DMS53 (cell line): Measurements from ENCODE around the gene CTNNA1.
A peak's percentile ranks its signal among the peaks of the same experiment; 100 is the strongest.
"Not testable (repeated sequence)": the region's sequence is repeated elsewhere in the genome, so short reads cannot be mapped to it uniquely, and the experiment has no call there.

Source experiments
- DNase-seq: peaks from one replicate; lab custom pipeline; 2025; lab: John Stamatoyannopoulos, UW

CTNNA1 gene

DNA sequence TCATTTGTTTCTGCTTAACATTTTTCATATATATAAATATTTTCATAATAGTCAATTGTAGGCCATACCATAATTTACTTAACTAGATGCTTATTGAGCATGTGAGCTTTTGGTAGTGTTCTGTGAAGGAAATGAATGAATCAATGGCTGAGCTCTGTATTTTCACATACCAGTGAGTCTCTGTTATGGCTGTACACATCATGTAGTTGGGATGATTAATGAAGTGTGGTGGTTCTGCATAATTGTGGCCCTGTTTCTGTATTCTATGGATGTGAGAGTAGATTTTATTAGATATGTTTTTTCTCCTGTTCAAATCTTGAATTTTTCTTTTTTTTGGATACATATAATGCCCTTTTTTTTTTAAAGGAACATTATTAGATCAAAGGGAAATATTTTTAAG lies 56.2 kb downstream of the CTNNA1 start:
- no peak for DNase-seq

DNA sequence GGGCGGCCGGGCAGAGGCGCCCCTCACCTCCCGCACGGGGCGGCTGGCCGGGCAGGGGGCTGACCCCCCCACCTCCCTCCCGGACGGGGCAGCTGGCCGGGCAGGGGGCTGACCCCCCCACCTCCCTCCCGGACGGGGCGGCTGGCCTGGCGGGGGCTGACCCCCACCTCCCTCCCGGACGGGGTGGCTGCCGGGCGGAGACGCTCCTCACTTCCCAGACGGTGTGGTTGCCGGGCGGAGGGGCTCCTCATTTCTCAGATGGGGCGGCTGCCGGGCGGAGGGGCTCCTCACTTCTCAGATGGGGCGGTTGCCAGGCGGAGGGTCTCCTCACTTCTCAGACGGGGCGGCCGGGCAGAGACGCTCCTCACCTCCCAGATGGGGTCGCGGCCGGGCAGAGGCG lies 57.6 kb downstream of the CTNNA1 start:
- DNase-seq = not testable (repeated sequence)

DNA sequence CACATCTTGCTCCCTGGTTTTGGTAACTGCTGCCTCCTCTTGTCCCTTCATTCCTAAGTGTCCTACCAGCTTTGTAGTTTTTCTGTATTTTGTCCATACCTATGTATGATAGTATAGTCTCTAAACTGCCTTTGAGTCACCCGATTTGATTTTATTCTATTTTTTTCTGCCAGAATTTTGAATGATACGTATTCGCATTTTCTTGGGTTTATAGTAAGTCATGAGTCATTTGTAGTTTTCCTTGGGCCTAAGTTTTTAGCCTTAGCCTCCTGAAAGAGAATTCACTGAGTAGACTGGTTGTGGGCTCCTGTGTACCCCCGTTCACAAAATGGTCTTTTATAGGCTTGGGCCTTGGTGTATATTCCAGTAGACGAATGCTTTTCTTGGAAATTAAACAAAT lies 62.3 kb downstream of the CTNNA1 start:
- DNase-seq = no peak

DNA sequence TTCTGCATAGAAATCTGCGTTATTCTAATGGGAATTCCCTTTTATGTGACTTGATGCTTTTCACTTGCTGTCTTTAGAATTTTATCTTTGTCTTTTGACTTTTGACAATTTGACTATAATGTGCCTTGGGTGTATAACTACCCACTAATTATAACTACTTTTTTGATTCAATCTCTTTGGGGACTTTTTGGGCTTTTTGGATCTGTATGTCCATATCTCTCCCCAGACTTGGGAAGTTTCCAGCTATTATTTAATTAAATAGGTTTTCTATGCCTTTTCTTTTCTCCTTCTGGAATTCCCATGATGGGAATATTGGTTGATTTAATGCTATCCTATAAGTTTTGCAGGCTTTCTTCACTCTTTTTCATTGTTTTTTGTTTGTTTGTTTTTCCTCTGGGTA lies 64.0 kb downstream of the CTNNA1 start:
- DNase-seq = no peak

DNA sequence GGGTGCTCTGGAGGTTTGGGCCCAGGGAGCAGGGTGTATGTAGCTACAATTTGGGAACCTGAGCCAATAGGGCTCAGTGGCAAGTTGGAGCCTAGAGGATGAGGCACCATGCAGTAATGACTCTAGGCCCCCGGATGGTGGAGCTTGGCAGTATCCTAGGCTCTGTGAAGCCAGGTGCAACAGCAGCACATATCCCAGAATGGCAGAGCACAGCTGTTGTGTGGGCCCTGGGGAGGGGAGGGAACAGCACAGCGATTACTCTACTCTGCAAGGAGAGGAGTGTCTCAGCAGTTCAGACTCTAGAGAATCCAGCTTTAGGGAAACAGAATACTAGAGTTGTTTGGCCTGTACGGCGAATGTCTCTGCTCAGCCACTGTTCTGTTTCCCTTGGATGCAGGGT lies 65.9 kb downstream of the CTNNA1 start:
- no peak for DNase-seq

DNA sequence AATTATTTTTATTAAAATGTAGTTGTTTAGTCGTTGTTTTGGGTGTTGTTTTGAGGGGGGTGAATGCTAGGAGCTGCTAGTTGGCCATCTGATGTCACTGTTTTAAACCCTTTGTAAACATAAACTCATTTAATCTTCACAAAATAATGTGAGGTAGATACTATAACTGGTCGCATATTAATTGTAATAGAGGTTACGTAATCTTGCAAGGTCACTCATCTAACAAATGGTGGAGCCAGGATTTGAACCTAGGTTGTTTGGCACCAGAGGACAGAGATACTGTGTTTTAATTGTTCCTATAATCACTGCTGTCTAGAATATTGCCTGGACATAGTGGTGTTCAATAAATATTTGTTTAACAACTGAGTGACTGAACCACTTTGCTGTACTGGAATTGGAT lies 67.5 kb downstream of the CTNNA1 start:
- DNase-seq = no peak

DNA sequence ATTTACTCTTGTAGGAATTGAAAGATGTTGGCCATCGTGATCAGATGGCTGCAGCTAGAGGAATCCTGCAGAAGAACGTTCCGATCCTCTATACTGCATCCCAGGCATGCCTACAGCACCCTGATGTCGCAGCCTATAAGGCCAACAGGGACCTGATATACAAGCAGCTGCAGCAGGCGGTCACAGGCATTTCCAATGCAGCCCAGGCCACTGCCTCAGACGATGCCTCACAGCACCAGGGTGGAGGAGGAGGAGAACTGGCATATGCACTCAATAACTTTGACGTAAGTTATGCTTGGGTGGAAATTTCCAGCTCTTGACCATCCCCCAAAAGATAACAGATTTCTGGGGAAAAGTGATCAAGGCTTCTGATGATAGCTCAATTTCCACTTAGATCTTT lies 71.3 kb downstream of the CTNNA1 start:
- DNase-seq = no peak

DNA sequence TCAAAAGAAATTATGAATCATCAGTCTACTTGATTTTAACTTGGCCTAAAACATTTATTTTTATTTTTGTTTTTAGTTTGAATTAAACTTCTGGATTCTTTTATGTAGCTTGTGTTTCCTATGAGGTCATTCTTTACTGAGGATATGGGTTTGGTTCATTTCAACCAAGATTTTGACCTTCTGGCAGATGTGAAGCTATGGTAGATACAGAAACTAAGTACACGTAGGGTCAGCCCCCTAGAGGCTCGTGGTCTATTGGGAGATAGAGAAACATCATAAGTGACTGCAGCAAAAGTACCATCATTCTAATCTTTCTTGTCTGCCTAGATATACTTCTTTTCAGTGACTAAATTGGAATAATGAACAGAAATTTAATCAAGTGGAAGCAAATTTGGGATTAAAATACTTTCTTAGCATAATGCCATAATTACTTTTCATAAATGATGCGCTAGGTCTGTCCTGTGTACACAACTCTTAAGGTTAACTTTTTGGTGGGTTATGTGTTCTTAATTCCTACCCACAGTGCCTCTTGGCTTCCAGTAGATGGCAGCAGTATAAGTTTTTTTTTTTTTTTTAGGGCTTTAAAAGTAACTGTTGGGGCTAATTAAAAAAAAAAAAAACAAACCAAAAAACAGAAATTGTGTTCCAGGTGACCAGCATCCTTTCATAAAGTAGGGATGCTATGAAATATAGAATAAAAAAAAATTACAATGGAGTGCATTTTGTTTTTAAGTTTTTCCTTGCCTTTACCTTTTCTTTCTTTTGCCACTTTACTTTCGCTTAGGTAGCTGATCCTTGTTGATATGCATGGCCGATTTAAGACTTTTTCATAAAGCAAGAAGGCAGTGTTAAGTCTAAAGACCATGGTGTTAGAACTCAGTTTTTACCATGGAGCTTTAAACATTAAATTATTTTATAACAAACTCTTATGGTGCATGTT lies 72.0 kb downstream of the CTNNA1 start:
- peak; percentile 60 for DNase-seq

DNA sequence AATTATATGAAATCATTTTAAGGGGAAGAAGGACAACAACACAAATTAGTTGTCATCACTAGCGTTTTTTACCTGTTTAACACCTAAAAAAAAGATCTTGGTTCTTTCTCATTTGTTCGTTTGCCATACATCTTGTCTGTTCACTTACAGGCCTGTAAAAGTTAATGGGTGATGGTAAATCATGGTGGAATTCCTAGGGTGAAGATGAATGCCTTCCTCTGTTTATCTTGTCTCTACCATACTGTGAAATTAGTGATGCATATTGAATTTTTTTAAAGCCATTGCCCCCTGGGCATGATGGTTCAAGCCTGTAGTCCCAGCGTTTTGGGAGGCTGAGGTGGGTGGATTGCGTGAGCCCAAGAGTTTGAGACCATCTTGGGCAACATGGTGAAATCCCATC lies 75.3 kb downstream of the CTNNA1 start:
- no peak for DNase-seq

DNA sequence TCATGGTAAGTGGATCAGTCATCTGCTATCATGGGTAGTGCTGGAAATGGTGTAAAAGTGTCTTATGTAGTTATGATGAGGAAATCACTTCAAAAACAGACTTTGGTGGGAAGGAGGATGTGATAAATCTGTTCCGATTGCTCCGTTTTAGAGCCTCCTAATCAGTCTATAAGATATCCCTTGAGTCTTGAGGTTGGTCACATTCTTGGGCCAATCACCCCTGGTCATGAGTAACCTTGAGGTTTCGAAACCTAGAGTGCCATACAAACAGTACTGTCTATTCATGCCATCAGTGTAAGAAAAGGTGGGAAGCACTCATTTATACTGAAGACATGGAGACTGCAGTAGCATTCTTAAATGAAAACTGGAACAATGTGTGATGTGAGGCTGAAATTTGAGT lies 76.1 kb downstream of the CTNNA1 start:
- DNase-seq = no peak

DNA sequence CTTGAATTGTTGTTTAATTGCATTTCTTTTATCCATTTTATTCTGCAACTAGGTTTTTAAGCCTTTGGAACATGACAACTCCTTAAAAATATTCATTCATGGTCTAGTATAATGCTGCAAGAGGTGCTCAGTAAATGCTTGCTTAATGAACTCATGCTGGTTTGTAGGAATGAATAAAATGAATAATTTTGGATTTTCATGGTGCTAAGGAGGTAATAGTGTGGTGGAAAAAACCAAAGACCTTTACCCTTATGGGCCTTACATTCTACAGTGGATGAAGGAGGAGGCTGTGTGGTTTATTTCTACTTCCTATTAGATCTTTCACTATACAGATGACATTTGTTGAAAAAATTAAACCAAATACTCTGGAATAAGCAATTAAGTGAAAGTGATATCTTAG lies 78.5 kb downstream of the CTNNA1 start:
- no peak for DNase-seq

DNA sequence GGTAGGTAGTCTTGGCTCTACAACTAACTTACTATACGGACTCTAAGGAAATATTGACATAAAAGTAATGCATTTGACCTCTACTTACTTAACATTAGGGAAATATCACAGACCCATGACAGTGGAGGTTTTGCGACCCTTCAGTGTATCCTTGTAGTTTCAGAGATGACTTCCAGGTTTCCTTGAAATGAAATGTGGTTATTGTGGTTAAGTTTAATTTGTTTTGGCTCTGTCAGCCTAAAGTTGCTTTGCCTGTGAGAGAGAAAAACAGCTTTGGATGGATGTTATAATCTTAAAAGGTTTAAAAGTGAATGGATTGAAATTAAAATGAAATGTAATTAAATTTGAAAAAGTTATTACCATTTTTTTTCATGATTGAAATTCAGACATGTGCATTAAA lies 79.0 kb downstream of the CTNNA1 start:
- no peak for DNase-seq

DNA sequence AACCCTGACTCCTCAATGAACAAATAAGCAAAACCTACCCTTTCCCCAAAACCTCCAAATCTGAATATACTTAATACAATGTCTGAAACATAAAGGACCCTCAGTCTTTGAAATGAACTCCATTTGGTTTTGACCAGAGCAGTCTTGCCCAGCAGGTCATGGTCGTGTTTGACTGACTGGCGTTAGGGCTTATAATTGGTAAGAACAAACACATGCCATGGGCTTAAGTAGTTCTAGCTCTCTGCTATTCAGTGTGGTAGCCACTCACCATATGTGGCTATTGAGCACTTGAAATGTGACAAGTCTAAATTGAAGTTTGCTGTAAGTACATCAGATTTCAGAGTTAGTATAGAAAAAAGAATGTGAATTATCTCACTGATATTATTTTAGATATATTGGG lies 79.9 kb downstream of the CTNNA1 start:
- no peak for DNase-seq

DNA sequence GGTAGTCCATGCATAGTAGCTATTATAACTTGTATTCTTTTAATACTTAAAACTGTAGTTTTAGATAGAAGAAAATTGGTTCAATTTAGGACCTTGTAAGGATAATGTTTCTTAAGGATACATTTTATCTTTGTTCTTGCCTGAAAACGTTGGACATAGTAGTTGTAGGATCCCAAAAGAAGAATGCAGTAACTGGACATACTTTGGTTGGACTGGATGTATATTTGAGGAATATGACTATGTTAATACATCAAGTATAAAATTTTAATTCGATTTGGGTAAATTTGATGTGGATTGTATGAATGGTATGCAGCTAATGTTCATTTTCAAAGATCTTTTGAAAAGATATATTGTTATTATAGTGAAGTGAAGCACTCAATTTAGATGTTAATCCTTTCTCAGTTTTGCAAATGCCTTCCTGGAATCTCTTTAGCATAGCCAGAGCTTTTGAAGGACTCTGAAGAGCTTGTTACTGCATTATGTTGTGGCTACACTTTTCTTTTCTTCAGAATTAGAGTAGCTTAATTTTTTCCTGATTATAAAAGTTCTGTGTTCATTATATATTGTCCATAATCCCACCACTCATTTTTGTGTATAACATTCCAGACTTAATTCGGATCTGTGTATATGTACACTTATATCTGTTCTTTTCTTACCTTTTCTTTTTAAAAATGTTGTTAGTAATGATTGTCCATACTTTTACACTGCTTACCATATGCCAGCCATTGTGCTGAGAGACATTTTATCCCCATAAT lies 80.7 kb downstream of the CTNNA1 start:
- no peak for DNase-seq

DNA sequence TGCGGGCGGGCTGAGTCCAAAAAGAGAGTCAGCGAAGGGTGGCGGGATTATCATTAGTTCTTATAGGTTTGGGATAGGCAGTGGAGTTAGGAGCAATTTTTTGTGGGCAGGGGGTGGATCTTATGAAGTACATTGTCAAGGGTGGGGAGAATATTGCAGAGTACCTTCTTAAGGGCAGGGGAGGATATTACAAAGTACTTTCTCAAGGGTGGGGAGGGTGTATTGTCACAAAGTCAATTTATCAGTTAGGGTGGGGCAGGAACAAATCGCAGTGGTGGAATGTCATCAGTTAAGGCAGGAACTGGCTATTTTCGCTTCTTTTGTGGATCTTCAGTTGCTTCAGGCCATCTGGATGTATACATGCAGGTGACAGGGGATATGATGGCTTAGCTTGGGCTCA lies 81.6 kb downstream of the CTNNA1 start:
- DNase-seq = not testable (repeated sequence)

DNA sequence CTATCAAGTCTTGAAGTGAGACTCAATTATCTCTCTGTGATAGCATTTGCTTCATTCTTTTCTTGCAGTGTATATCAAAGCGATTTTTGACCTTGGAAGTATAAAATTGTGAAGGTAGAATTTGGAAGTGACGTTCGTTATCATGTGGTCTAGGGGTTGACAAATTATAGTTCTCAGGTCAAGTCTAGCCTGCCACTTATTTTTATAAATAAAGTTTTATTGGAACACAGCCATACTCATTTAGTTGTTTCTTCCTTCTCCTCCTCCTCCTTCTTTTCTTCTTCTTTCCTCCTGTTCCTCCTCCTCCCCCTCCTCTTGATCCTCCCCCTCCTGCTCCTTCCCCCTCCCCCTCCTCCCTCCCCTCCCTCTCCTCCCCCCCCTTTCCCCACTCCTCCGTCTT lies 83.9 kb downstream of the CTNNA1 start:
- no peak for DNase-seq

DNA sequence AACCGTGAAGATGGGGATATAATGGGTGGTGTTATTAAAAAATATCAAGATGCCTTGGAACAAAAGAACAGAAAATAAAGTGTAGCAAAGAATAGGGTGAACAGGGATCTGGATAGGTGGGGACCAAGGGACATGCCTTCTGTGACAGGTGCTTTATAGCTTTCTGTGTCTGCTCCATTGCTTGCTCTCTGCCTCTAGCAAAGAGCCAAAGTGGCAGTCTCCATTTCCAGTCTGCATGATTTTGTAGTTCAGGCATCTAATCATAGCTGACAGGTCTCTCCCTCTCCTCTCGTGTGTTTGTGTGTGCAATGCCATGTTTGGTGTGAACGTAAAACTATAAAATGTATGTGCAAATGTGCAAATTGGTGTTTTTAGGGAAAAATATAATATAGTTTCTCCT lies 86.9 kb downstream of the CTNNA1 start:
- no peak for DNase-seq

DNA sequence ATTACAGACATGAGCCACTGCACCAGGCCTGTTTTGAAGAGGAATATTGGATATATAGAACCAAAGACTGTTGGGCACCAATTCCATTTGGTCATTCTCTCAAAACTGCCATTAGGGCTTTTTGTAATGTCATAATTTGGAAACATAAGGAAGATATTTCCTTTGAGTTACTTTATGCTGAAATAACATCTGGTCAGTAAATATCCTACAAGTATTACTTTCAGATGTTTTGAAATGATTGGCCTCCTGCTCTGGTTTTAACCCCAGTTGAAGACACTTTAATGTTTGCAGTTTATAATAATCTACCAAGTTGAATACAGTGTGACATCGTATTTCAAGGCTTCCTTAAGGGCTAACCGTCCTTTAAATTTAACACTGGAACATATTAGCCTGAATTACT lies 88.3 kb downstream of the CTNNA1 start:
- DNase-seq = no peak

DNA sequence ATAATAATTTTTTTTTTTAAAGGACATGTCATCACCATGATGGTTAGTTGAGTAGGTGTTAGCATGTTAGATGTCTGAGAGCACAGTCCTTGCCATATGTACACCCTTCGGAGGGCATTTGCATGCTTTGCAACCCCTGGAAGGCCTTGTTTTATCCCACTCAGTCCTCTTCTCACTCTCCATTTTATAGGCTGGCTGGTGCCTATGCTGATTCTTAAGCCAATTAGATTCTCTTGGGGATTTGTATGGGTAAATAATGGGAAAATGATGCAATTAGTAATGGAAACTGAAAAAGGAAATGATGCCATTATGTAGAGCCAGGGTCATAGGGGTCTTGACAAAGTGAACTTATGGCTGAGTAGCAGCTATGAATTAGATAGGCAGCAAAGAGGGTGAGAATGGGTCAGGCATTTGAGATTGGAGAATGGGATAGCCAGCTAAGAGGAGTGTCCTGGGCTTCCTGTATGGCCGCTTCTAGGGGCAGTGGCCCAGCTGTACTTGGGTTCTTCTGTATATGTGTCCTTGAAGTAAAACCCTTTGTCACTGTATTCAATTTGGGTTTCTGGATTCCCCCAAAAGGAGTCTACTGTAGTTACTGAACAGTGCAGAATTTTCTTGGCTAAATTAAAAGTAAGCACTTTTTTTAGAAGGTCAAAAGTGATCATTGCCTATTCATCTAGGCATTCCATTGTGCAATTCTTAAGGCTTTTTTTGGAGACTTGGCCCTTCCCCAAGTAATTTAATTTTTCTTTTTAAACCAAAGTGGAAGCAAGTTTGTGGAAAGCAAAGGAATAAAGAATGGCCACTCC lies 90.3 kb downstream of the CTNNA1 start:
- no peak for DNase-seq

DNA sequence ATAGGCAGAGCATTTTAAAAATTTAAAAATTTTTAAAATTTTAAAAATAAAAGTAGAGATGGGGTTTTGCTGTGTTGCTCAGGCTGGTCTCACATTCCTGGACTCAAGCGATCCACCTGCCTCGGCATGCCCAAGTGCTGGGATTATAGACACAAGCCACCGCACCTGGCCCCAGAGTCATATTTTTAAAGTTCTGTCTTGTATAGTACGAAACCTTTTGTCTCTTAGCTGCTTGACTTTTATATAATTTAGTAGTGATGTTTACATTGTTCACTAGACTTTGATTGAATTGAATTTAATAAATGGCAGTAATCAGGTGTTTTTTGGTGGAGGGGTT lies 90.9 kb downstream of the CTNNA1 start:
- no peak for DNase-seq

DNA sequence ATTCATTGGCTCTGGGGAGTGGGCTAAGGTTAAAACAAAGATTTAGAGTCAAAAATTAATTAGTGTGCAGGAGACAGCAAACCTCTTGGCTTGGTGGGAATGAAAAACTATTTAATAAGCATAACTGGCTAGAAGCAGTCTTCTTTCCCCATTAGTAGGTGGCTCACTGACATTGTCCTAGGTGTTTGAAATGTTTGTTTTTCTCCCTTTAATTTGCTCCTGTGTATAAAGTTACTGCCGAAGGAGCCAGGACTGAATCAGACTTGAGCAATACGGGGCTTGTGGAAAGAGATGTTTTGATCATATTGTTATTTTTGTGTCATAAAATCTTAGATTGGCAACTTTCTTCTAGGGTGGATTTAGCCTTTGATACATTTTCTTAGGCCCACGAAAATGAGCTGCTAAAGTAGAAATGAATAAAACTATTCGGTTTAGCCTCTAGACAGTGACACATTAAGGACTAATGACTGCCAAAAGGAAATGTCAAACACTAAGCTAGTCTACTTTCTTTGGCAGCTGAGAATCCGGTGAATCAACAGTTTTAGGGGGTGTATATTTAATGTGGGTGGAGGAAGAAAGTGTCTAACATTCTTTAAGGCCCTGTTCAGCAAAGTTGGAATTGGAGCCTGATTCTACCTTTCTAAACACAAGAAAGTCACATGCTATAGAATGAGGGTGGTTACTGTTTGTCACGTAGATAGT lies 91.7 kb downstream of the CTNNA1 start:
- DNase-seq = no peak

DNA sequence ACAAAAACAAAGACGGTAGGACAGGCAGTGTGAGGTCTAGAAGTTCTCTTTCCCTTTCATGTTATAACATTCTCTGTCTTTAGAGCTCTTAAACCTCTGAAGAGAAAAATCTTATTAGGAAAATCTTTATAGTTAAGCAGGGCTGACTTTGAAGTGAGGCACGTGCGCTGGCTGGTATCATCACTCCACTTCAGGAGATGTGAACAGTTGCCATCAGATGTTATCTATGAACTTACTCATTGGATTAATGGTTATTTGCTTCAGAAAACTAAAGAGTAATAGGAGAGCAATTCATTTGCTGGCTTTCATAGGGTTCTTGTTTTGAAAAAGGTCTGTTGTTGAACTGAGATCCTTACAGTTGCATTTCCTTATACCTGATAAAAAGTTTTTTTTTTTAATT lies 96.2 kb downstream of the CTNNA1 start:
- peak; percentile 35 for DNase-seq
